SJCRH30 (cell line): Measurements from ENCODE around the gene THEMIS2. TPM values are rescaled to one million over a fixed set of nuclear protein-coding genes. Genes with fewer than 3 reads are reported as not detected.
"Not testable (repeated sequence)": the region's sequence is repeated elsewhere in the genome, so short reads cannot be mapped to it uniquely, and the experiment has no call there.

Source experiments
- DNase-seq, 2 experiments: peaks; one replicate each; pipeline ENCODE4 v3.0.0-alpha.2; 2015 to 2020
- H3K27ac ChIP-seq: fragments of 250-450 bp; sonication (Bioruptor Pico); 2 replicates; pipeline ENCODE4 v1.5.1; 2020; ENCODE audit warnings: mild to moderate bottlenecking, moderate library complexity
- H3K27me3 ChIP-seq: fragments of 250-450 bp; sonication (Bioruptor Pico); 2 replicates; pipeline ENCODE4 v1.5.1; 2020; ENCODE audit warnings: mild to moderate bottlenecking, moderate library complexity
- H3K36me3 ChIP-seq: fragments of 250-450 bp; sonication (Bioruptor Pico); 2 replicates; pipeline ENCODE4 v1.5.1; 2020; ENCODE audit warnings: mild to moderate bottlenecking, moderate library complexity
- H3K4me1 ChIP-seq: fragments of 250-450 bp; sonication (Bioruptor Pico); 2 replicates; pipeline ENCODE4 v1.5.1; 2020; ENCODE audit warnings: mild to moderate bottlenecking, moderate library complexity
- H3K4me3 ChIP-seq: fragments of 250-450 bp; sonication (Bioruptor Pico); 2 replicates; pipeline ENCODE4 v1.5.1; 2020; ENCODE audit warnings: mild to moderate bottlenecking, moderate library complexity
- H3K9me3 ChIP-seq: fragments of 250-450 bp; sonication (Bioruptor Pico); replicated peaks from 2 replicates; pipeline ENCODE4 v1.5.1; 2020; ENCODE audit warnings: mild to moderate bottlenecking, moderate library complexity
- total RNA-seq: library from RNA; depleted of rRNA; stranded (reverse); fragments of >200 nt; shearing (Covaris generic); gene quantifications from 2 replicates; pipeline ENCODE4 v1.2.3, GENCODE V29; 2014; rRNA removed

THEMIS2 gene
- 13.4 and 13.7 TPM in 2 replicates for total RNA-seq

DNA sequence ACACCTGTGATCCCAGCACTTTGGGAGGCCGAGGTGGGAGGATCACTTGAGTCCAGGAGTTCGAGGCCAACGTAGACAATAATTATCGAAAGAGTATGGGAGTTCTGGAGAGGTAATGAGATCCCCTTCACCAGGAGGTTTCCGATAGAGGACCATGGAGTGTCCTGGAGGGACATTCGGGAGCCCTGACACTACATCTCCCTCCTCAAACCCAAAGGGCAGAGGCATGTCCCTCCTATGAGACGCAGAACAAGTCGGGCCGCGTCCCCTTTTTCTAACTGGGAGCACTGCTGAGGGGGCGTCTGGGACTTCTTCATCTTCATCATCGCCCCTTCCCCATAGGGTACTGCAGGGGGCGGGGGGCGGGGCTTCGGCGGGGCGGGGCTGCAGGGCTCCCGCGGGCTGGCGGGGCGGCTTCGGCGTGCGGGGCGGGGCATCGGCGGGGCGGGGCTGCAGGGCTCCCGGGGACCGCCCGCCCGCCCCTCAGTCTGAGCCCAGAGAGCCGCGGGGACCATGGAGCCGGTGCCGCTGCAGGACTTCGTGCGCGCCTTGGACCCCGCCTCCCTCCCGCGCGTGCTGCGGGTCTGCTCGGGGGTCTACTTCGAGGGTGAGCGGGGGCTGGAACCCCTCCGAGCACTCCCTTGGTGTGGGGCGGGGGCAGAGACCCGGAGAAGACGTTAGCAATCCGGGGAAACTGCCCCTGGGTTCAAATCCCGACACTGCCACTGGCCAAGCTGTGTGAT, at the start of gene THEMIS2:
THEMIS2 (plus strand) TSS at position 486 of the 743 bp plus-strand sequence; CDS start at position 514, 28 bp downstream.
- peak; percentile 39 to 41 for DNase-seq
- H3K27ac ChIP-seq, result no peak within 1 kb of the TSS

DNA sequence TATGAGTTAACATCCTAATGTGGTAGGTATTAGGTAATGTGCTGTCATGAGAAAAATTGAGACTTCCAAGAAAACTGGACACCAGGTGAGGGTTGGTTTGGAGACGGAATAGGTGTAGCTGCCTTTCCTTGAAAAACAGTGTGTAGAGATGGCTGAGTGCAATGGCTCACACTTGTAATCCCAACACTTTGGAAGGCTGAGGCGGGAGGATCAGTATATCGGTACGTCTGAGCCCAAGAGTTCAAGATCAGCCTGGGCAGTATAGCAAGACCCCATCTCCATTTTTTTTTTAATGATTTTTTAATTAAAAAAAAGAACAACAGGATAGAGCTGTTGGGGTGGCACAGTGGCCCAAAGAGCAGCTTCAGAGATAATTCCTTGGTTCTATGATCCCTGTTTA, 48.6 kb upstream of the THEMIS2 start:
- H3K4me3 ChIP-seq, result no peak overlapping the region
- H3K36me3 ChIP-seq, result peaks cover 9% of the 10 kb centered on the region
- no peaks in the 10 kb centered on the region for H3K27me3 ChIP-seq
- H3K27ac ChIP-seq, result no peak overlapping the region
- no peaks in the 10 kb centered on the region for H3K9me3 ChIP-seq
- no peaks in the 10 kb centered on the region for H3K4me1 ChIP-seq
- no peak for DNase-seq

More for the DNA sequence above, at the start of gene THEMIS2:
- Histone ChIP-seq H3K9me3 (no peaks in the 10 kb centered on the region), H3K4me3 (peak within 1 kb of the TSS; percentile 50), H3K27me3 (no peaks in the 10 kb centered on the region), H3K36me3 (no peaks in the 10 kb centered on the region), H3K4me1 (peaks cover 20% of the 10 kb centered on the region)

DNA sequence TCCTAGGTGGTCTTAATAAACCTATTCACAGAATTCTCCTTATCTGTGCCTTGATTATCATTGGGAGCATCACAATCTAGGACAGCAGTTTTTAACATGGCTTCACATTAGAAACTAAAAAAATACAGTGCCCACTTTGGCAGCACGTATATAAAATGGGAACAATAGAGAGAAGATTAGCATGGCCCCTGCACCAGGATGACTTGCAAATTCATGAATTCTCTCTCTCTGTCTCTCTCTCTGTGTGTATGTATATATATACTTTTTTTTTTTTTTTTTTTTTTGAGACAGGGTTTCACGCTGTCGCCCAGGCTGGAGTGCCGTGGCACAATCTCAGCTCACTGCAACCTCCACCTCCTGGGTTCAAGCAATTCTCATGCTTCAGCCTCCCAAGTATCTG, 47.9 kb upstream of the THEMIS2 start:
- Histone ChIP-seq H3K27ac (no peak overlapping the region), H3K4me3 (no peak overlapping the region), H3K4me1 (no peaks in the 10 kb centered on the region), H3K36me3 (peaks cover 7% of the 10 kb centered on the region), H3K27me3 (no peaks in the 10 kb centered on the region), H3K9me3 (no peaks in the 10 kb centered on the region)
- no peak for DNase-seq

GRCh38 chr1:27829339-27829960, 42.9 kb upstream of the THEMIS2 start:
- H3K4me3 ChIP-seq, result peak overlapping the region; percentile 96
- H3K27ac ChIP-seq, H3K4me1 ChIP-seq, H3K27me3 ChIP-seq, H3K9me3 ChIP-seq, DNase-seq: not testable (repeated sequence)
- peaks cover 18% of the 10 kb centered on the region for H3K36me3 ChIP-seq

DNA sequence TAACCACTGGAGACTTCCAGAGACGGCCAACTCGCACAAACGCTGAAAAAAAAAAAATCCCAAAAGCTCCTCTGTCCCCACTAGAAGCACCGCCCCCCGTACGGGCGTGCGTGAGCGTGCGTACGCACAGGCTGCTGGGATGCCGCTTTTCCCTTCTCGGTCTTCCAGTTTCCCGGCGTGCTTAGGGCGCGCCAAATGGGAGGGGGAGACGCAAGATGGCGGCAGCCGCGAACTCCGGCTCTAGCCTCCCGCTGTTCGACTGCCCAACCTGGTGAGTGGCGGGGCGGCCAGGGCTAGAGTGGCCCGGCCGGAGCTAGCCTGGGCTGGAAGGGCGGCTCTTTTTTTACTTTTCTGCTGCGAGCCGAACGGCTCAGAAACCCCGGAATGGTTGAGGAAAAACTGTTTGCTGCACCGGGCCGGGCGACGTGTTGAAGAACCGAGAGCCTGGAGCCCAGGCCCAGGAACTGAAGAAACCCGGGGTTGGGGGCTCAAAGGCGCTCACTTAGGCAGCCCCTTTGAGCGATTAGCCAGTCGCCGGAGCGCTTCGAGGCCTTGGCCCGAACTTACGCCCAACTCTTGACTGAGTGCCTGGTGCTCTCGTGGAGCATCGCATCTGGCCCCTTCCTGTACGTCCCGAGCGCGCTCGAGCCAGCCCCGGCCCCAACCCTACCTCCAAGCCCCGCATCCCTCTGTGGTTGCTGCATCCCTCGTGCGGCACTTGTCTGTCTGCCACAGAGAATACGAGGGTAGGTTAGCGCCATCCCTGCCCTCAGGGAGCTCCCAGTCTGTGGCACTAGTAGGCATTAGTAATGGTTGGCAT, 41.5 kb upstream of the THEMIS2 start, which contains the start of gene PPP1R8:
PPP1R8 (plus strand) TSS at position 162 of the 820 bp plus-strand sequence; CDS start at position 216, 54 bp downstream.
- H3K4me3 ChIP-seq, result peak within 1 kb of the TSS; percentile 96

DNA sequence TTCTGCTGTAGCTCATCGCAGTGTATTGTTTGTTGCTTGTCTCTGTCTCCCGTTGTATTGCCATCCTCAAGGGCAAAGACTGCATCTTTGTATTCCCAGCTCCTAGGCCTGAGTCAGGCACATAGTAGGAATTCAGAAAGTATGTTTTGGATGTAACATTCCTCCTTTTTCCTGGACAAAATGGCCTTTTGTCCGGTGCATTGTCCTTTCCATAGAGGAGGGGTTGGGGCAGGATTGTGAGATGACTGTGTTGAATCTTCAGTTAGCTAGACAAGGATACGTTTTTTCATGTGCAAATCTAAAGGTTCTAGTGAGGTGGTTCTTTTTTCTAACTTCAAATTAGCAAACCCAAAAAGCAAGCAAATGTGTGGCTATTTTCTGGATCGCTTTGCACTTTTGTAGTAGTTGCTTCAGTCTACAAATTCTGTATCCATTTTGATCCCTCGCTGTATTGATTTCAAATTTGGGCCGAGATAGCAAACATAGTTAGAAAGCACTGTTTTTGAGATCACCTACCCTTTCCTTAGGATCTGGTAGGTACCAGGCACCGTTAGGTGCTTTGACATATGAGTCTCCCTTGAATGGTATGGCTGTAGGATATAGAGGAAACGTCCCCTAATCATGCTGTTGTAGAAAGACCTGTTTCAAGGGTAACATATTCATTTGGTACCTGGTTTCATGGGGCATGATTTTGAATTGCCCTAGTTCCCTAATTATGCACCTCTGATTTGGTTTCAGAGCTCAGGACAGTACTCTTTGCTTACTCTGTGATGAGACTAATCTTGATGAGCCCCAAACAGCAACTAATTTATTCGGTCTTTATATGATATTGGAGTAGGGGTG, 40.6 kb upstream of the THEMIS2 start:
- Histone ChIP-seq H3K36me3 (peaks cover 36% of the 10 kb centered on the region), H3K4me3 (peak overlapping the region; percentile 96), H3K27ac (peak overlapping the region; percentile 94), H3K27me3 (no peaks in the 10 kb centered on the region), H3K9me3 (no peaks in the 10 kb centered on the region), H3K4me1 (peaks cover 8% of the 10 kb centered on the region)
- DNase-seq, result peak in 1 of 2 experiments; percentile 18

More for the DNA sequence above, 41.5 kb upstream of the THEMIS2 start, which contains the start of gene PPP1R8:
- peaks cover 8% of the 10 kb centered on the region for H3K4me1 ChIP-seq
- peak; percentile 98 to 99 for DNase-seq
- peaks cover 32% of the 10 kb centered on the region for H3K36me3 ChIP-seq
- H3K27me3 ChIP-seq, result no peaks in the 10 kb centered on the region
- no peaks in the 10 kb centered on the region for H3K9me3 ChIP-seq
- H3K27ac ChIP-seq, result peak within 1 kb of the TSS; percentile 94

DNA sequence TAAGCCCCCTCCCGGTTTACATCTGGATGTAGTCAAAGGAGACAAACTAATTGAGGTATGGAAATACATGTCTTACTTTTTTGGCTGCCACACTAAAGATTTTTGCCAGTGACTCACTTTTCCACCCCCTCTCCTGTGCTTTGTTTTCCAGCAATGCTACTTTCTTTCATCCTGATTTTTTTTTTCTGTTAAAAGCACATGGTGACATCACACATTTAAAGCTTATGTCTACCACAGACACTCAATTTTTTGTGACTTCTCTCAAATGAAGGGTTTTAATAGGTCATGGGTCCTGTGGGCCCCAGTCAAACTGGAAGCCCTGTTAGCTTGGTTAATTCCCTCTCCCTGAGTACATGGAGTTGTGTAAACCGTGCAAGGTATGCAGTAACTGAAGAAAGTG, 39.6 kb upstream of the THEMIS2 start:
- H3K27ac ChIP-seq, result no peak overlapping the region
- no peak for DNase-seq
- H3K9me3 ChIP-seq, result no peaks in the 10 kb centered on the region
- no peak overlapping the region for H3K4me3 ChIP-seq
- peaks cover 8% of the 10 kb centered on the region for H3K4me1 ChIP-seq
- H3K27me3 ChIP-seq, result no peaks in the 10 kb centered on the region
- peaks cover 36% of the 10 kb centered on the region for H3K36me3 ChIP-seq

DNA sequence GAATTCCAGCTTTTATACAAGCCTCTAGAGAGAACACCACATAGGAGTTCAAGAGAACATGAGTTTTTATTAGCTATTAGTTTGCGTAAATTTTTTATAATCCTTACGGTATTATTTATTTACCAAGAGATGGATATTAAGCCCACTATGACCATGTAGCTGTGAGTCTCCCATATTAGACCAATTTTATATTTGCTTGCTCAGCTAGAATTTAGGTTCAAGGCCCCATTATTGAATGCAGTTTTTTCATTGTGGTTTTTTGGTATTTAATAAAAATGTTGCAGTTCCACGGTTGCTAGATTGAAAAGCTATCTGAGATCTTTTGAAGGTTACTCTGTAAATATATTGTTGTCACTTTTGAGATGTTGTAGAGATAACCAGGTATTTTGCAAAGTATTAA, 38.9 kb upstream of the THEMIS2 start:
- no peak for DNase-seq
- Histone ChIP-seq H3K9me3 (no peaks in the 10 kb centered on the region), H3K36me3 (peaks cover 39% of the 10 kb centered on the region), H3K4me1 (peaks cover 8% of the 10 kb centered on the region), H3K27me3 (no peaks in the 10 kb centered on the region), H3K4me3 (no peak overlapping the region), H3K27ac (no peak overlapping the region)

DNA sequence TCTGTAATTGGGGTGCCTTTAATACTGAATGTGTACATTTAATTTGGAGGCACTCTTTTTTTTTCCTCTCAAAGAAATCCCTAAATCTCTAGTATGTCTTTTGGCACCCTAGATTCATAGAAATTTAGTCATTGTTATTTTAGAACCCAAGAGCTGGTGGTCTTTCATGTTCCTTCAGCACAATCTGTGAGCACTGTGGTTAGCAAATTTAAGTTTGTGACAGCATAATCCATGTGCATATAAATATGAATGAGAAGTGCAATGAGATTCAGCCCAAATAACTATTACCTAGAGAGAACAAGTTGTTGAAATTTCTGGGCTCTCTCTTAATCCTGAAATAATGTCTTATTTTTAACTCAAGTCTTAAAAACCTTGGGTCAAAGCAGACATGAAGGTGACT, 37.3 kb upstream of the THEMIS2 start:
- H3K36me3 ChIP-seq, result peaks cover 55% of the 10 kb centered on the region

GRCh38 chr1:27835501-27835900, 36.8 kb upstream of the THEMIS2 start:
- H3K4me1 ChIP-seq, result peaks cover 8% of the 10 kb centered on the region
- H3K27ac ChIP-seq, result no peak overlapping the region
- H3K36me3 ChIP-seq, result peaks cover 59% of the 10 kb centered on the region

More for the DNA sequence above, 37.3 kb upstream of the THEMIS2 start:
- Histone ChIP-seq H3K9me3 (no peaks in the 10 kb centered on the region), H3K4me3 (no peak overlapping the region), H3K27ac (no peak overlapping the region), H3K4me1 (peaks cover 8% of the 10 kb centered on the region), H3K27me3 (no peaks in the 10 kb centered on the region)
- DNase-seq, result no peak

DNA sequence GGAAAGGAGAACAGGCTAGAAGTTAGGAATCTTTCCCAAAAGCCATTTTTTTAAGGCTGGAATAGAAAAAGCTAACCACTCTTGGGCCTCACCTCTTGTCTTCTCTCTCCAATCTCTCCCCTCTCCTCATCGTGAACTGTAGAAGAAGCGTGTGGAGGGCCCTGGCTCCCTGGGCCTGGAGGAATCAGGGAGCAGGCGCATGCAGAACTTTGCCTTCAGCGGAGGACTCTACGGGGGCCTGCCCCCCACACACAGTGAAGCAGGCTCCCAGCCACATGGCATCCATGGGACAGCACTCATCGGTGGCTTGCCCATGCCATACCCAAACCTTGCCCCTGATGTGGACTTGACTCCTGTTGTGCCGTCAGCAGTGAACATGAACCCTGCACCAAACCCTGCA, 22.4 kb upstream of the THEMIS2 start:
- Histone ChIP-seq H3K4me3 (no peak overlapping the region), H3K27me3 (no peaks in the 10 kb centered on the region), H3K27ac (no peak overlapping the region), H3K4me1 (no peaks in the 10 kb centered on the region), H3K9me3 (peaks cover 3% of the 10 kb centered on the region; the same call in 1 of the 2 replicates), H3K36me3 (peaks cover 65% of the 10 kb centered on the region)
- DNase-seq, result no peak

More at GRCh38 chr1:27835501-27835900, 36.8 kb upstream of the THEMIS2 start:
- no peaks in the 10 kb centered on the region for H3K27me3 ChIP-seq
- H3K9me3 ChIP-seq, result no peaks in the 10 kb centered on the region
- DNase-seq, result no peak
- H3K4me3 ChIP-seq, result no peak overlapping the region

GRCh38 chr1:27855085-27855484, 17.3 kb upstream of the THEMIS2 start:
- no peaks in the 10 kb centered on the region for H3K27me3 ChIP-seq
- no peak overlapping the region for H3K27ac ChIP-seq
- peaks cover 4% of the 10 kb centered on the region; the same call in 1 of the 2 replicates for H3K4me1 ChIP-seq
- no peak overlapping the region for H3K4me3 ChIP-seq
- peaks cover 3% of the 10 kb centered on the region; the same call in 1 of the 2 replicates for H3K9me3 ChIP-seq
- peaks cover 19% of the 10 kb centered on the region for H3K36me3 ChIP-seq
- DNase-seq, result no peak

DNA sequence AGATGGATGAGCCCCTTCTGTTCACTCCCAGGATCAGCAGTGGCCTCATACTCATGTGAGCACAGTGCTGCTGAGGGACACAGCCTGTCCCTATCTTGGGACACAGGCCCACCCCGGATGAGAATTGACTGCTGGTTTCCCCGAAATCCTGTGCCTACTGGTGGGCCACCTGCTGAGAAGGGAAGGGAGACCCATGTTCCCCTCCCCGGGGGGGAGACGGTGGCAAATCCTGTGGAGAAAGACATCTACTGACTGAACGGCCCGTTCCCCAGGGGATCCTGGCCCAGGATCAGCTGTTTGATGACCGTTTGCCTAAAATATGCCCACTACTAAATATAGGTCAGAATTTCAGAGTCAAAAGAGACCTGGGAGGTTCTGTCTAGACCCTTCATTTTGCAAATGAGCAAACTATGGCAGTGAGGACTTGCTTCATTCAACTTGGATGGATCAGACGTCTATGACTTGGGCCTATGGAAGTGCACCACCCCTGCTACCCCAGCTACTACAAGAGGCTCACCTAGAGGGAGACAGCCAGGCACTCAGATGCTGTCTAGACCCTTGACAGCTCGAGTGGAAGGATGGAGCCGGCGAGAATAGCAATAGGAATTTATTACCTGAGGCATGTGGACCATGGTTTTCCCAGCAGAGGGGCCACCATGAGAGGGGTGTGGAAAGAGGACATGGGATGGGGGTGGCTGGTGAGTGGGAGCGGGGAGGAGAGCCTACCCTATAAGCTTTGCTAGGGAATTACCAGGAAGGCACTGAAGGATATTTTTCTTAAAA, 15.6 kb upstream of the THEMIS2 start:
- no peak for DNase-seq
- H3K27me3 ChIP-seq, result no peaks in the 10 kb centered on the region

More for the DNA sequence above, 15.6 kb upstream of the THEMIS2 start:
- Histone ChIP-seq H3K4me3 (no peak overlapping the region), H3K9me3 (no peaks in the 10 kb centered on the region; the same call in 1 of the 2 replicates), H3K27ac (no peak overlapping the region), H3K36me3 (peaks cover 2% of the 10 kb centered on the region), H3K4me1 (peaks cover 4% of the 10 kb centered on the region; the same call in 1 of the 2 replicates)
